Progenitor cell of endocrine pancreas (in vitro differentiated cells): Measurements from ENCODE around the gene BCAS3. TPM values are rescaled to one million over a fixed set of nuclear protein-coding genes. Genes with fewer than 3 reads are reported as not detected.

Experiments
- DNase-seq: peaks from one replicate; pipeline ENCODE4 v3.0.0; 2021; ENCODE audit warnings: low spot score; ENCODE audit not compliant: unreplicated experiment
- H3K27ac Mint-ChIP-seq: 2 replicates; pipeline ENCODE4 v1.8.0; 2021; ENCODE audit warnings: mild to moderate bottlenecking, moderate library complexity, mixed read lengths
- H3K27me3 Mint-ChIP-seq: 2 replicates; pipeline ENCODE4 v1.8.0; 2021; ENCODE audit warnings: mixed read lengths
- H3K36me3 Mint-ChIP-seq: 2 replicates; pipeline ENCODE4 v1.8.0; 2022; ENCODE audit warnings: mixed read lengths; ENCODE audit not compliant: insufficient read depth
- H3K4me1 Mint-ChIP-seq: 2 replicates; pipeline ENCODE4 v1.8.0; 2021; ENCODE audit warnings: low read depth, mixed read lengths
- H3K4me3 Mint-ChIP-seq: 2 replicates; pipeline ENCODE4 v1.8.0; 2021; ENCODE audit warnings: low read depth, mild to moderate bottlenecking, moderate library complexity, mixed read lengths
- H3K9me3 Mint-ChIP-seq: 2 replicates; pipeline ENCODE4 v1.8.0; 2021; ENCODE audit warnings: low read depth, mixed read lengths
- CTCF ChIP-seq: fragments of 200-600 bp; sonication (generic); IDR thresholded peaks from one replicate; pipeline ENCODE4 v1.5.0; 2021; ENCODE audit warnings: antibody characterized with exemption, mild to moderate bottlenecking; ENCODE audit not compliant: unreplicated experiment
- total RNA-seq: library from RNA; stranded (reverse); gene quantifications from 2 replicates; pipeline ENCODE4 v1.2.1, GENCODE V29; 2021

Gene BCAS3
- total RNA-seq, 1 donor from 2014 or later, result 36.1 TPM

GRCh38 chr17:61267847-61268246 lies 590.2 kb downstream of the BCAS3 start:
- no peak for DNase-seq
- Mint-ChIP-seq H3K4me1 (no peaks in the 10 kb centered on the region), H3K9me3 (no peaks in the 10 kb centered on the region), H3K36me3 (no peaks in the 10 kb centered on the region), H3K27ac (no peak overlapping the region), H3K27me3 (no peaks in the 10 kb centered on the region), H3K4me3 (no peak overlapping the region)
- TF ChIP-seq CTCF, result no peak

GRCh38 chr17:61275395-61275794 lies 597.7 kb downstream of the BCAS3 start:
- Mint-ChIP-seq H3K36me3 (no peaks in the 10 kb centered on the region), H3K27ac (no peak overlapping the region)
- no peak for DNase-seq

GRCh38 chr17:61276806-61277205 lies 599.2 kb downstream of the BCAS3 start:
- Mint-ChIP-seq H3K9me3 (no peaks in the 10 kb centered on the region), H3K4me3 (no peak overlapping the region), H3K27ac (no peak overlapping the region), H3K4me1 (no peaks in the 10 kb centered on the region), H3K36me3 (no peaks in the 10 kb centered on the region), H3K27me3 (peaks cover 8% of the 10 kb centered on the region)
- DNase-seq, result no peak
- no peak for TF ChIP-seq CTCF

More at GRCh38 chr17:61275395-61275794, 597.7 kb downstream of the BCAS3 start:
- no peaks in the 10 kb centered on the region for H3K4me1 Mint-ChIP-seq
- H3K4me3 Mint-ChIP-seq, result no peak overlapping the region
- H3K9me3 Mint-ChIP-seq, result no peaks in the 10 kb centered on the region
- H3K27me3 Mint-ChIP-seq, result peaks cover 5% of the 10 kb centered on the region
- no peak for TF ChIP-seq CTCF

- Mint-ChIP-seq H3K27ac (no peak overlapping the region), H3K4me1 (no peaks in the 10 kb centered on the region), H3K36me3 (peaks cover 1% of the 10 kb centered on the region), H3K27me3 (peaks cover 23% of the 10 kb centered on the region), H3K4me3 (no peak overlapping the region), H3K9me3 (peaks cover 5% of the 10 kb centered on the region)
- no peak for DNase-seq
- TF ChIP-seq CTCF, result no peak
Observed at GRCh38 chr17:61279476-61280145, 602.0 kb downstream of the BCAS3 start.

GRCh38 chr17:61280338-61280737 lies 602.7 kb downstream of the BCAS3 start:
- Mint-ChIP-seq H3K36me3 (peaks cover 1% of the 10 kb centered on the region), H3K4me1 (peaks cover 4% of the 10 kb centered on the region), H3K9me3 (peaks cover 5% of the 10 kb centered on the region), H3K4me3 (no peak overlapping the region), H3K27me3 (peaks cover 27% of the 10 kb centered on the region), H3K27ac (no peak overlapping the region)
- DNase-seq, result no peak
- no peak for TF ChIP-seq CTCF
